GM12873 (cell line): Measurements from ENCODE around the gene CD38.

Experiments used
- CTCF ChIP-seq: IDR thresholded peaks from 2 replicates; pipeline ENCODE4 v1.5.1; 2012; ENCODE audit warnings: low read depth, mild to moderate bottlenecking, moderate library complexity, low read length, control low read depth; ENCODE audit not compliant: insufficient read depth; ENCODE audit errors: missing control alignments

Gene CD38

GRCh38 chr4:15778289-15779241, at the start of gene CD38:
TSS of gene CD38 (plus strand) at chr4:15778328. CDS start at chr4:15778415, 87 bp downstream.
- TF ChIP-seq CTCF = peak; percentile 11

DNA sequence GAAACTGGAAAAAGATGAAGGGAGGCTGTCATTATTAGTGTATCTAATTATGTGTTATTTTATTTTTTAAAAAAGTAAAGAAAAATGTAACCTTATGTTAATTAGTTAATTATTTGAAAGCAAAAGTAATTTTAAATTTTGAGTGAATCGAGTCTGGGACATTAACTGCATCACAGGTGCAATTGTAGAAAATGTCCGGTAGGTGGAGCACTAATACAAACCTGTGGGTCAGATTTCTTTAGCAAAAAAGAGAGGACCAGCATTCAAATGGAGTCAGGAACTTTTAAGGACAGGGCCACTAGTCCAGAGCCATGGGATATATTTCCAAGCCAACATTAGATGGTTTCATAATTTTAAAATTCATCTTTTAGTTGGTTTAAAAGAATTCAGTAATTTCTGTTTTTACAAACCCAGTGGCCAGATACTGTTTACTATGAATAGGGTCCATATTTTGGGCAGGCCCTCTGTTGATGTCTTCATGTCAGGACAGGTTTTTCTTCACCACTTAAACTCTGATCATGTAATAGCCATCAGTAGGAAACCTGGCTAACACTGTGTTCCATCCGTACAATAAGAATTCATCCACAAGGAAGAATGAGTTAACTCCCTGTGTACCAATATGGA, 48.1 kb upstream of the CD38 start:
- TF ChIP-seq CTCF = peak; percentile 68

GRCh38 chr4:15735536-15735935, 42.6 kb upstream of the CD38 start:
- no peak for TF ChIP-seq CTCF

GRCh38 chr4:15736514-15737050, 41.5 kb upstream of the CD38 start:
- no peak for TF ChIP-seq CTCF

GRCh38 chr4:15737255-15737654, 40.9 kb upstream of the CD38 start:
- peak; percentile 15 for TF ChIP-seq CTCF

- TF ChIP-seq CTCF = no peak
Measured at GRCh38 chr4:15738877-15739276, 39.3 kb upstream of the CD38 start.

- no peak for TF ChIP-seq CTCF
Measured at GRCh38 chr4:15740764-15741404, 37.2 kb upstream of the CD38 start.
